Measurements from ENCODE around the gene FSD1L.

DNA sequence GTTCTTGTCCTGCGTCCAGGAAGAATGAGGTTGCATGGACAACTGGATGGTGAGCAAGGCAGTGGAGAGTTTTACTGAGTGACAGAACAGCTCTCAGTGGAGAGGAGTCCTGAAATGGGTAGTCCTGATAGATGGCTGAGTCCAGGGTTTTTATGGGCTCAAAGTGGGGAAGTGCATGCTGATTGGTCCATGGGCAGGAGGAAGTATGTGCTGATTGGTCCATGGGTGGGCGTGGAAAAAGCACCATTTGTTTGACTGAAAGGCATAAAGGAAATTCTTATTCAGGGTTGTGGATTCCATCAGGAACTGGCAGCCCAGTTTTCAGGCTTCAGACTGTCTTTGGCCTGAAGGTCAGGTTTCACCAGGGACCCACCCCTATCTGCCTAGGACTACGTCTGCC is 10.6 kb downstream of the FSD1L start:
- TF ChIP-seq REST (IDR thresholded peaks at IDR 0.05; ENCODE audit: insufficient read depth in 1 of 2, low read depth in 2 of 2, low read length in 2 of 2) (no peak), POLR2AphosphoS5 (IDR thresholded peaks at IDR 0.05; ENCODE audit: low read depth, low read length) (no peak), TAF1 (IDR thresholded peaks at IDR 0.05; ENCODE audit: borderline replicate concordance, insufficient read depth, low read length) (no peak), SIN3A (IDR thresholded peaks at IDR 0.05; ENCODE audit: borderline replicate concordance, insufficient read depth, low read length) (no peak), FOXP2 (optimal IDR thresholded peaks at IDR 0.05; ENCODE audit: borderline replicate concordance, extremely low read depth, extremely low read length, insufficient read depth) (no peak)

Measured in PFSK-1 (cell line).